ENCODE data around the gene SCAMP4. TPM values are rescaled to one million over a fixed set of nuclear protein-coding genes. Genes with fewer than 3 reads are reported as not detected.

The SCAMP4 gene
- polyA plus RNA-seq, 1 experiment = 6.7 TPM

- no peak for DNase-seq (ENCODE audit: low read depth, low spot score)
- Histone ChIP-seq H3K4me3 (ENCODE audit: low read depth, low read length) (no peak overlapping the region), H3K27ac (ENCODE audit: low read depth, low read length) (no peak overlapping the region), H3K9me3 (ENCODE audit: control insufficient read depth, insufficient read depth, low read length) (peaks cover 4% of the 10 kb centered on the region; the same call in 1 of the 2 replicates), H3K27me3 (ENCODE audit: control insufficient read depth, insufficient read depth, low read length) (no peaks in the 10 kb centered on the region)
- ChIA-PET POLR2A (no interaction called here), CTCF (no interaction called here)
- TF ChIP-seq, protein P1, sequence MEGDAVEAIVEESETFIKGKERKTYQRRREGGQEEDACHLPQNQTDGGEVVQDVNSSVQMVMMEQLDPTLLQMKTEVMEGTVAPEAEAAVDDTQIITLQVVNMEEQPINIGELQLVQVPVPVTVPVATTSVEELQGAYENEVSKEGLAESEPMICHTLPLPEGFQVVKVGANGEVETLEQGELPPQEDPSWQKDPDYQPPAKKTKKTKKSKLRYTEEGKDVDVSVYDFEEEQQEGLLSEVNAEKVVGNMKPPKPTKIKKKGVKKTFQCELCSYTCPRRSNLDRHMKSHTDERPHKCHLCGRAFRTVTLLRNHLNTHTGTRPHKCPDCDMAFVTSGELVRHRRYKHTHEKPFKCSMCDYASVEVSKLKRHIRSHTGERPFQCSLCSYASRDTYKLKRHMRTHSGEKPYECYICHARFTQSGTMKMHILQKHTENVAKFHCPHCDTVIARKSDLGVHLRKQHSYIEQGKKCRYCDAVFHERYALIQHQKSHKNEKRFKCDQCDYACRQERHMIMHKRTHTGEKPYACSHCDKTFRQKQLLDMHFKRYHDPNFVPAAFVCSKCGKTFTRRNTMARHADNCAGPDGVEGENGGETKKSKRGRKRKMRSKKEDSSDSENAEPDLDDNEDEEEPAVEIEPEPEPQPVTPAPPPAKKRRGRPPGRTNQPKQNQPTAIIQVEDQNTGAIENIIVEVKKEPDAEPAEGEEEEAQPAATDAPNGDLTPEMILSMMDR (IDR thresholded peaks at IDR 0.05; ENCODE audit: low read depth, low read length) = no peak
Measured at GRCh38 chr19:1908364-1908678, 3.1 kb downstream of the SCAMP4 start.

GRCh38 chr19:1909761-1910080, 4.5 kb downstream of the SCAMP4 start:
- Histone ChIP-seq H3K27ac (ENCODE audit: low read depth, low read length) (no peak overlapping the region), H3K27me3 (ENCODE audit: control insufficient read depth, insufficient read depth, low read length) (no peaks in the 10 kb centered on the region), H3K4me3 (ENCODE audit: low read depth, low read length) (no peak overlapping the region), H3K9me3 (ENCODE audit: control insufficient read depth, insufficient read depth, low read length) (peaks cover 4% of the 10 kb centered on the region; the same call in 1 of the 2 replicates)
- DNase-seq (ENCODE audit: low read depth, low spot score) = no peak
- ChIA-PET POLR2A (no interaction called here), CTCF (no interaction called here)
- TF ChIP-seq, protein P1 (IDR thresholded peaks at IDR 0.05; ENCODE audit: low read depth, low read length) = no peak

DNA sequence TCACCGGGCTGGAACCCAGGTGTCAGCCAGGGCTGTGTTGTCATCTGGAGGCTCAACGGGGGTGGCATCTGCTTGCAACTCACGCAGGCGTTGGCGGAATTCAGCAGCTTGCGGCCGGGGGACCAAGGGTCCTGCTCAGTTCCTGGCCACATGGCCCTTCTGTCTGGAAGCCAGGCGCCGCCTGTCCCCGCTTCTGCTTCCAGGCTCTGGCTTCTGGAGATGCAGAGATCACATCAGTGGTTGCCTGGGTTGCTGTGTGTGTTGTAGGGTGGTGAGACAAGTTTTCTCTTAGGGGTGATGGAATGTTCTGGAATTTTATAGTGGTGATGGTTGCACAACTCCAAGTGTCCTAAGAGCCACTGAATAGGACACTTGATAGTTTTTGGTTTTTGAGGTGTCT, 5.0 kb downstream of the SCAMP4 start:
- Histone ChIP-seq H3K4me3 (ENCODE audit: low read depth, low read length) (no peak overlapping the region), H3K27me3 (ENCODE audit: control insufficient read depth, insufficient read depth, low read length) (no peaks in the 10 kb centered on the region), H3K9me3 (ENCODE audit: control insufficient read depth, insufficient read depth, low read length) (peaks cover 6% of the 10 kb centered on the region; the same call in 1 of the 2 replicates), H3K27ac (ENCODE audit: low read depth, low read length) (no peak overlapping the region)
- DNase-seq (ENCODE audit: low read depth, low spot score) = no peak
- TF ChIP-seq, protein P1 (IDR thresholded peaks at IDR 0.05; ENCODE audit: low read depth, low read length) = no peak
- ChIA-PET POLR2A (interaction anchor here (0.6 kb wide), 1 partner anchor 17 kb away, joined by 4 read pairs; no protein-coding TSS in a partner anchor), CTCF (interaction anchor here (1.3 kb wide), 1 partner anchor 18 kb away, joined by 4 read pairs; no protein-coding TSS in a partner anchor)

GRCh38 chr19:1911098-1911497, 5.9 kb downstream of the SCAMP4 start:
- no peak for DNase-seq (ENCODE audit: low read depth, low spot score)
- Histone ChIP-seq H3K27ac (ENCODE audit: low read depth, low read length) (no peak overlapping the region), H3K4me3 (ENCODE audit: low read depth, low read length) (no peak overlapping the region), H3K27me3 (ENCODE audit: control insufficient read depth, insufficient read depth, low read length) (no peaks in the 10 kb centered on the region), H3K9me3 (ENCODE audit: control insufficient read depth, insufficient read depth, low read length) (peaks cover 9% of the 10 kb centered on the region; the same call in 1 of the 2 replicates)
- ChIA-PET CTCF (interaction anchor here (1.3 kb wide), 1 partner anchor 17 kb away, joined by 4 read pairs; no protein-coding TSS in a partner anchor), POLR2A (no interaction called here)
- TF ChIP-seq, protein P1 (IDR thresholded peaks at IDR 0.05; ENCODE audit: low read depth, low read length) = no peak

GRCh38 chr19:1911995-1912394, 6.8 kb downstream of the SCAMP4 start:
- CTCF ChIA-PET = no interaction called here
- TF ChIP-seq, protein P1 (IDR thresholded peaks at IDR 0.05; ENCODE audit: low read depth, low read length) = no peak
- no peak overlapping the region for H3K27ac ChIP-seq (ENCODE audit: low read depth, low read length)
- no peaks in the 10 kb centered on the region for H3K27me3 ChIP-seq (ENCODE audit: control insufficient read depth, insufficient read depth, low read length)
- H3K9me3 ChIP-seq (ENCODE audit: control insufficient read depth, insufficient read depth, low read length) = peaks cover 9% of the 10 kb centered on the region; the same call in 1 of the 2 replicates
- POLR2A ChIA-PET = no interaction called here
- H3K4me3 ChIP-seq (ENCODE audit: low read depth, low read length) = no peak overlapping the region
- no peak for DNase-seq (ENCODE audit: low read depth, low spot score)
